GM19397 (cell line): ENCODE data around the gene ERH.

Experiments used
- ATAC-seq: cut with Tn5 transposase; IDR thresholded peaks from one replicate; pipeline ENCODE4 v1.9.1; 2021; ENCODE audit warnings: mild to moderate bottlenecking, moderate library complexity; ENCODE audit not compliant: unreplicated experiment

ERH gene

GRCh38 chr14:69357544-69358200 lies 40.4 kb downstream of the ERH start:
- ATAC-seq = no peak

GRCh38 chr14:69356903-69357543 lies 41.1 kb downstream of the ERH start:
- no peak for ATAC-seq

GRCh38 chr14:69355607-69356281 lies 42.4 kb downstream of the ERH start:
- ATAC-seq = no peak

GRCh38 chr14:69355154-69355597 lies 42.9 kb downstream of the ERH start:
- no peak for ATAC-seq

GRCh38 chr14:69354383-69355153 lies 43.5 kb downstream of the ERH start:
- peak; percentile 88 for ATAC-seq

- no peak for ATAC-seq
Observed at GRCh38 chr14:69353168-69353567, 44.9 kb downstream of the ERH start.

- ATAC-seq = no peak
Observed at GRCh38 chr14:69351911-69352310, 46.2 kb downstream of the ERH start.

- ATAC-seq = no peak
Observed at GRCh38 chr14:69351385-69351784, 46.7 kb downstream of the ERH start.

- ATAC-seq = no peak
Observed at GRCh38 chr14:69350892-69351291, 47.2 kb downstream of the ERH start.

- ATAC-seq = no peak
Observed at GRCh38 chr14:69349091-69349777, 48.9 kb downstream of the ERH start.

GRCh38 chr14:69346710-69347109 lies 51.4 kb downstream of the ERH start:
- no peak for ATAC-seq

- ATAC-seq = no peak
Observed at GRCh38 chr14:69345402-69345801, 52.7 kb downstream of the ERH start.

GRCh38 chr14:69344171-69344570 lies 53.9 kb downstream of the ERH start:
- no peak for ATAC-seq

- ATAC-seq = no peak
Observed at GRCh38 chr14:69342928-69343525, 55.1 kb downstream of the ERH start.

GRCh38 chr14:69339426-69339825 lies 58.7 kb downstream of the ERH start:
- ATAC-seq = no peak

GRCh38 chr14:69337984-69338383 lies 60.1 kb downstream of the ERH start:
- no peak for ATAC-seq

GRCh38 chr14:69335371-69335771 lies 62.7 kb downstream of the ERH start:
- no peak for ATAC-seq

- no peak for ATAC-seq
Observed at GRCh38 chr14:69334576-69334975, 63.5 kb downstream of the ERH start.

GRCh38 chr14:69333791-69334337 lies 64.2 kb downstream of the ERH start:
- ATAC-seq = no peak

GRCh38 chr14:69332782-69333395 lies 65.2 kb downstream of the ERH start:
- no peak for ATAC-seq
